Body of pancreas (tissue), 4 donors: ENCODE results near the gene CCSER1. TPM values are rescaled to one million over a fixed set of nuclear protein-coding genes. Genes with fewer than 3 reads are reported as not detected.

Experiments
- ATAC-seq: fragments of 150-250 bp; one replicate; pipeline ENCODE4 v1.9.1; 2016
- DNase-seq, 4 donors: peaks; one replicate each; pipeline ENCODE4 v3.0.0-alpha.2; 2019
- H3K27ac ChIP-seq, 4 donors: fragments of 200-600 bp; sonication (generic); 1 replicate in 3 of 4; 2 replicates in 1 of 4; pipeline versions ENCODE4 v1.5.1 to v1.6.1; 2016 to 2019; ENCODE audit warnings: mild to moderate bottlenecking in 1 of 4, mixed read lengths in 1 of 4, moderate library complexity in 1 of 4
- H3K27me3 ChIP-seq, 2 donors: fragments of 200-600 bp; sonication (generic); one replicate each; pipeline ENCODE4 v1.6.0; 2016; ENCODE audit warnings: mild to moderate bottlenecking in 1 of 2
- H3K36me3 ChIP-seq, 2 donors: fragments of 200-600 bp; sonication (generic); replicated peaks in 1 of 2; 2 replicates each; pipeline ENCODE4 v1.5.1; 2016; ENCODE audit warnings: low read depth in 2 of 2; ENCODE audit not compliant: insufficient read depth in 1 of 2
- H3K4me1 ChIP-seq: fragments of 200-600 bp; sonication (generic); one replicate; pipeline ENCODE4 v1.6.0; 2016
- H3K4me3 ChIP-seq, 2 donors: fragments of 200-600 bp; sonication (generic); 1 replicate in 1 of 2; 2 replicates in 1 of 2; pipeline ENCODE4 v1.5.1; 2016 to 2019
- H3K9me3 ChIP-seq, 3 donors: fragments of 200-600 bp; sonication (generic); 1 replicate in 2 of 3; 2 replicates in 1 of 3; pipeline ENCODE4 v1.5.1; 2016
- CTCF ChIP-seq, 7 experiments: fragments of 450-650 bp in 4 of 7; fragments of 200-600 bp in 3 of 7; sonication (generic) in 3 of 7; IDR thresholded peaks; one replicate each; pipeline ENCODE4 v1.5.1; 2016 to 2019; ENCODE audit warnings: antibody characterized with exemption in 7 of 7
- POLR2A ChIP-seq, 3 donors: fragments of 450-650 bp; IDR thresholded peaks; one replicate each; pipeline ENCODE4 v1.6.1; 2016; ENCODE audit warnings: antibody characterized with exemption in 3 of 3, mild to moderate bottlenecking in 2 of 3
- WGBS, 2 donors: methylation state at CpG; one replicate each; pipeline ENCODE4 v1.1.5; 2017; 5-methylcytosine and 5-hydroxymethylcytosine counted together
- intact Hi-C: fragments of 100-400 bp; cut with DNase I; formaldehyde crosslinking; loops from one replicate; pipeline ENCODE4 v1.15.1; 2023
- total RNA-seq, 2 donors: library from RNA; depleted of rRNA; stranded (reverse); fragments of >200 nt; gene quantifications; one replicate each; pipeline ENCODE4 v1.1.0, GENCODE V29; 2016

The CCSER1 gene
- total RNA-seq, 2 donors from 2014 or later, result 13.2 to 14.5 TPM

- intact Hi-C loops, result no loop called here
- no peak overlapping the region for H3K4me3 ChIP-seq
Measured at GRCh38 chr4:90855111-90855510, 727.9 kb downstream of the CCSER1 start.

GRCh38 chr4:90857081-90857820 is 730.1 kb downstream of the CCSER1 start:
- DNase-seq (no peak), ATAC-seq (no peak)
- no peaks in the 10 kb centered on the region for H3K36me3 ChIP-seq
- H3K4me1 ChIP-seq, result no peaks in the 10 kb centered on the region
- intact Hi-C loops, result no loop called here
- WGBS, 2 donors, result 84 to 91% methylated on average over 2 of the region's 2 CpGs
- H3K27me3 ChIP-seq, result no peaks in the 10 kb centered on the region
- H3K4me3 ChIP-seq, result no peak overlapping the region
- no peaks in the 10 kb centered on the region for H3K9me3 ChIP-seq
- TF ChIP-seq CTCF (IDR thresholded peaks at IDR 0.05) (no peak), POLR2A (IDR thresholded peaks at IDR 0.05) (no peak)
- H3K27ac ChIP-seq, result no peak overlapping the region

More at GRCh38 chr4:90855111-90855510, 727.9 kb downstream of the CCSER1 start:
- Histone ChIP-seq H3K27ac (no peak overlapping the region), H3K4me1 (no peaks in the 10 kb centered on the region), H3K36me3 (no peaks in the 10 kb centered on the region), H3K9me3 (no peaks in the 10 kb centered on the region), H3K27me3 (no peaks in the 10 kb centered on the region)
- no peak for ATAC-seq
- no peak for DNase-seq
- TF ChIP-seq POLR2A (IDR thresholded peaks at IDR 0.05), result no peak
- TF ChIP-seq CTCF (IDR thresholded peaks at IDR 0.05), result no peak

GRCh38 chr4:90875791-90876190 is 748.6 kb downstream of the CCSER1 start:
- Histone ChIP-seq H3K4me3 (no peak overlapping the region), H3K27ac (no peak overlapping the region), H3K4me1 (no peaks in the 10 kb centered on the region), H3K36me3 (no peaks in the 10 kb centered on the region), H3K9me3 (no peaks in the 10 kb centered on the region), H3K27me3 (no peaks in the 10 kb centered on the region)
- DNase-seq (no peak), ATAC-seq (no peak)
- TF ChIP-seq CTCF (IDR thresholded peaks at IDR 0.05) (no peak), POLR2A (IDR thresholded peaks at IDR 0.05) (no peak)
- intact Hi-C loops, result no loop called here
- WGBS, 2 donors, result 92 to 93% methylated on average over 2 of the region's 2 CpGs

GRCh38 chr4:90876296-90876695 is 749.1 kb downstream of the CCSER1 start:
- Histone ChIP-seq H3K4me1 (no peaks in the 10 kb centered on the region), H3K4me3 (no peak overlapping the region), H3K27ac (no peak overlapping the region), H3K27me3 (no peaks in the 10 kb centered on the region), H3K9me3 (no peaks in the 10 kb centered on the region), H3K36me3 (no peaks in the 10 kb centered on the region)
- WGBS, 2 donors, result 83 to 96% methylated on average over 1 of the region's 1 CpG
- ATAC-seq (no peak), DNase-seq (no peak)
- TF ChIP-seq POLR2A (IDR thresholded peaks at IDR 0.05) (no peak), CTCF (IDR thresholded peaks at IDR 0.05) (no peak)
- intact Hi-C loops, result no loop called here

- no peaks in the 10 kb centered on the region for H3K4me1 ChIP-seq
- no peak for TF ChIP-seq POLR2A (IDR thresholded peaks at IDR 0.05)
- no peak for TF ChIP-seq CTCF (IDR thresholded peaks at IDR 0.05)
- no peaks in the 10 kb centered on the region for H3K9me3 ChIP-seq
- H3K36me3 ChIP-seq, result no peaks in the 10 kb centered on the region
- ATAC-seq (no peak), DNase-seq (no peak)
- intact Hi-C loops, result no loop called here
- no peaks in the 10 kb centered on the region for H3K27me3 ChIP-seq
- WGBS, 2 donors, result 69 to 71% methylated on average over 3 of the region's 3 CpGs
- no peak overlapping the region for H3K4me3 ChIP-seq
- no peak overlapping the region for H3K27ac ChIP-seq
Measured at GRCh38 chr4:90883519-90883918, 756.3 kb downstream of the CCSER1 start.
